Liver (tissue), 9 donors: Measurements from ENCODE around the gene ACOXL. TPM values are rescaled to one million over a fixed set of nuclear protein-coding genes. Genes with fewer than 3 reads are reported as not detected.
"Not testable (repeated sequence)": the region's sequence is repeated elsewhere in the genome, so short reads cannot be mapped to it uniquely, and the experiment has no call there.

Source experiments
- DNase-seq: peaks from one replicate; pipeline ENCODE4 v3.0.0-alpha.2; 2017; ENCODE audit warnings: low spot score
- H3K27ac ChIP-seq, 2 donors: one replicate each; pipeline ENCODE4 v1.7.0; 2013; ENCODE audit warnings: inconsistent platforms in 2 of 2, low read length in 2 of 2, control low read depth in 1 of 2, low read depth in 1 of 2, mild to moderate bottlenecking in 1 of 2
- H3K27me3 ChIP-seq, 4 donors: one replicate each; pipeline versions ENCODE4 v1.6.1 to v1.7.0; 2013; ENCODE audit warnings: low read length in 3 of 4, inconsistent platforms in 1 of 4, mild to moderate bottlenecking in 1 of 4, moderate library complexity in 1 of 4; ENCODE audit not compliant: control insufficient read depth in 4 of 4, insufficient read depth in 4 of 4
- H3K36me3 ChIP-seq, 4 donors: one replicate each; pipeline versions ENCODE4 v1.6.1 to v1.7.0; 2013; ENCODE audit warnings: low read length in 3 of 4, mild to moderate bottlenecking in 3 of 4, low read depth in 1 of 4, moderate library complexity in 1 of 4; ENCODE audit not compliant: control insufficient read depth in 4 of 4, insufficient read depth in 3 of 4
- H3K4me1 ChIP-seq, 4 donors: one replicate each; pipeline versions ENCODE4 v1.6.1 to v1.7.0; 2013; ENCODE audit warnings: low read length in 3 of 4, mild to moderate bottlenecking in 3 of 4, moderate library complexity in 1 of 4; ENCODE audit not compliant: control insufficient read depth in 4 of 4, insufficient read depth in 4 of 4
- H3K4me3 ChIP-seq, 3 donors: one replicate each; pipeline versions ENCODE4 v1.6.1 to v1.7.0; 2013; ENCODE audit warnings: low read length in 3 of 3, control low read depth in 1 of 3, low read depth in 1 of 3, mild to moderate bottlenecking in 1 of 3
- H3K9ac ChIP-seq, 2 donors: one replicate each; pipeline ENCODE4 v1.7.0; 2013; ENCODE audit warnings: low read length in 2 of 2, mild to moderate bottlenecking in 2 of 2, moderate library complexity in 2 of 2, control low read depth in 1 of 2, low read depth in 1 of 2
- H3K9me3 ChIP-seq, 4 donors: one replicate each; pipeline versions ENCODE4 v1.6.1 to v1.7.0; 2013; ENCODE audit warnings: low read length in 3 of 4; ENCODE audit not compliant: control insufficient read depth in 4 of 4
- ATF3 ChIP-seq: IDR thresholded peaks from 2 replicates; pipeline ENCODE4 v1.6.1; 2016; ENCODE audit warnings: antibody characterized with exemption
- CTCF ChIP-seq: fragments of 150-350 bp; IDR thresholded peaks from 2 replicates; pipeline ENCODE4 v1.5.1; 2017; ENCODE audit warnings: improper control_type of control experiment, low read depth, low read length; ENCODE audit not compliant: missing input control
- EGR1 ChIP-seq, 2 donors: IDR thresholded peaks; 2 replicates each; pipeline ENCODE4 v1.6.1; 2016 to 2018; ENCODE audit warnings: antibody characterized with exemption in 2 of 2, low read depth in 2 of 2
- FOXA2 ChIP-seq: IDR thresholded peaks from 2 replicates; pipeline ENCODE4 v1.6.1; 2016; ENCODE audit warnings: antibody characterized with exemption
- GABPA ChIP-seq, 2 donors: IDR thresholded peaks in 1 of 2; conservative IDR thresholded peaks in 1 of 2; 2 replicates each; pipeline ENCODE4 v1.6.1; 2016; ENCODE audit warnings: antibody characterized with exemption in 2 of 2, mild to moderate bottlenecking in 1 of 2, moderate library complexity in 1 of 2
- HNF4G ChIP-seq: IDR thresholded peaks from 2 replicates; pipeline ENCODE4 v1.6.1; 2016; ENCODE audit warnings: antibody characterized with exemption
- NR2F2 ChIP-seq: IDR thresholded peaks from 2 replicates; pipeline ENCODE4 v1.6.1; 2016; ENCODE audit warnings: antibody characterized with exemption
- REST ChIP-seq: IDR thresholded peaks from 2 replicates; pipeline ENCODE4 v1.6.1; 2016; ENCODE audit warnings: antibody characterized with exemption, mild to moderate bottlenecking
- TAF1 ChIP-seq: conservative IDR thresholded peaks from 2 replicates; pipeline ENCODE4 v1.6.1; 2016; ENCODE audit warnings: antibody characterized with exemption, mild to moderate bottlenecking
- YY1 ChIP-seq: IDR thresholded peaks from 2 replicates; pipeline ENCODE4 v1.6.1; 2016; ENCODE audit warnings: antibody characterized with exemption, mild to moderate bottlenecking
- ZBTB33 ChIP-seq: IDR thresholded peaks from 2 replicates; pipeline ENCODE4 v1.6.1; 2016; ENCODE audit warnings: antibody characterized with exemption
- WGBS: extraction: QIAGEN DNeasy Blood & Tissue Kit; methylation state at CpG from one replicate; pipeline ENCODE4 v1.1.7; 2013; 5-methylcytosine and 5-hydroxymethylcytosine counted together
- polyA plus RNA-seq, 2 donors: library from polyadenylated mRNA; stranded (reverse) in 1 of 2; unstranded in 1 of 2; fragments of 200-250 nt in 1 of 2; fragments of >200 nt in 1 of 2; fragmentation: Nextera tagmentation in 1 of 2; extraction: Ambion mirVana in 1 of 2; gene quantifications; one replicate each; pipeline versions ENCODE4 v1.2.1 to v1.2.3, GENCODE V29; 2013 to 2015
- total RNA-seq, 2 donors: library from RNA; depleted of rRNA; stranded (reverse); fragments of >200 nt; gene quantifications; one replicate each; pipeline ENCODE4 v1.2.3, GENCODE V29; 2014
- donor health status: healthy.
- donor health status: healthy.
- donor health status: healthy.
- donor health status: healthy.
- donor health status: healthy.

The ACOXL gene
- total and polyA plus RNA-seq, 4 donors: 0.07 TPM; not detected in 3

- Histone ChIP-seq H3K4me1 (no peaks in the 10 kb centered on the region), H3K9ac (no peak overlapping the region), H3K27me3 (no peaks in the 10 kb centered on the region), H3K27ac (no peak overlapping the region), H3K36me3 (no peaks in the 10 kb centered on the region), H3K9me3 (no peaks in the 10 kb centered on the region), H3K4me3 (no peak overlapping the region)
- 38% methylated on average over 2 of the region's 2 CpGs for WGBS
- DNase-seq: no peak
- no peak for TF ChIP-seq GABPA (IDR thresholded peaks at IDR 0.05 in 1 of 2, conservative IDR thresholded peaks at IDR 0.05 in 1 of 2)
- TF ChIP-seq ZBTB33: no peak
- no peak for TF ChIP-seq CTCF
- no peak for TF ChIP-seq YY1
- no peak for TF ChIP-seq EGR1 (IDR thresholded peaks at IDR 0.05; ENCODE audit: low read depth in 2 of 2)
- TF ChIP-seq FOXA2: no peak
- TF ChIP-seq TAF1: no peak
- no peak for TF ChIP-seq NR2F2
Measured at GRCh38 chr2:110960954-110961353, 228.6 kb downstream of the ACOXL start.

- not testable (repeated sequence) for H3K27ac ChIP-seq, H3K9ac ChIP-seq, H3K4me1 ChIP-seq, H3K27me3 ChIP-seq, H3K36me3 ChIP-seq, H3K4me3 ChIP-seq, H3K9me3 ChIP-seq, DNase-seq
- WGBS: 85% methylated on average over 3 of the region's 3 CpGs
Measured at GRCh38 chr2:110961643-110962042, 229.3 kb downstream of the ACOXL start.

GRCh38 chr2:110969696-110970095 is 237.3 kb downstream of the ACOXL start:
- H3K9ac ChIP-seq: no peak overlapping the region
- no peaks in the 10 kb centered on the region for H3K4me1 ChIP-seq
- H3K9me3 ChIP-seq: peaks cover 0 to 9% (median under 1%) of the 10 kb centered on the region in 4 donors
- no peak for DNase-seq
- 82% methylated on average over 2 of the region's 2 CpGs for WGBS
- H3K4me3 ChIP-seq: no peak overlapping the region
- TF ChIP-seq REST: no peak
- TF ChIP-seq ATF3: no peak
- no peak for TF ChIP-seq ZBTB33
- TF ChIP-seq EGR1 (IDR thresholded peaks at IDR 0.05; ENCODE audit: low read depth in 2 of 2): no peak
- TF ChIP-seq HNF4G: no peak
- TF ChIP-seq TAF1: no peak
- H3K36me3 ChIP-seq: no peaks in the 10 kb centered on the region
- H3K27ac ChIP-seq: no peak overlapping the region
- H3K27me3 ChIP-seq: no peaks in the 10 kb centered on the region
